Endothelial cell of umbilical vein (primary cell): Measurements from ENCODE around the gene PDIA4.

Source experiments
- CTCF ChIP-seq, 2 donors: IDR thresholded peaks; 1 replicate in 1 of 2; 2 replicates in 1 of 2; pipeline ENCODE4 v1.5.1; 2011; ENCODE audit warnings: low read length in 2 of 2, mild to moderate bottlenecking in 2 of 2, moderate library complexity in 2 of 2, control low read depth in 1 of 2, inconsistent platforms in 1 of 2, low read depth in 1 of 2; ENCODE audit not compliant: insufficient read depth in 1 of 2; ENCODE audit errors: extremely low read depth in 1 of 2
- POLR2A ChIP-seq: IDR thresholded peaks from 2 replicates; pipeline ENCODE4 v1.6.1; 2012; ENCODE audit warnings: low read depth, mild to moderate bottlenecking, control low read depth, low read length

- TF ChIP-seq CTCF (IDR thresholded peaks at IDR 0.05; ENCODE audit: extremely low read depth in 1 of 2, insufficient read depth in 1 of 2, low read depth in 1 of 2, low read length in 2 of 2) (no peak), POLR2A (no peak)
Measured at GRCh38 chr7:148993193-148993592, 35.1 kb downstream of the PDIA4 start.
